ENCODE measurements around the gene TANC1.

DNA sequence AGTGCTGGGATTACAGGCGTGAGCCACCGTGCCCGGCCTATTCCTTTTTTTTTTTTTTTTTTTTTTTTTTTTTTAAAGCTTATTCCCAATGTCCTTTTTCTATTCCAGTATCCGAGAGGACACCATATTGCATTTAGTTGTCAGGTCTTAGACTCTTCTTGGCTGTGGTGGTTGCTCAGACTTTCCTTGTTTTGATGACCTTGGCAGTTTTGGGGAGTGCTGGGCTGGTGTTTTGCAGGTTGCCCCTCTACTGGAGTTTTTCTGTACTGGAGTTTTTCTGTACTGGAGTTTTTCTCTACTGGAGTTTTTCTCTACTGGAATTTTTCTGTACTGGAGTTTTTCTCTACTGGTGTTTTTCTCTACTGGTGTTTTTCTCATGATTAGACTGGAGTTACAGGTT is 149.2 kb downstream of the TANC1 start:
- TF ChIP-seq, protein P1, sequence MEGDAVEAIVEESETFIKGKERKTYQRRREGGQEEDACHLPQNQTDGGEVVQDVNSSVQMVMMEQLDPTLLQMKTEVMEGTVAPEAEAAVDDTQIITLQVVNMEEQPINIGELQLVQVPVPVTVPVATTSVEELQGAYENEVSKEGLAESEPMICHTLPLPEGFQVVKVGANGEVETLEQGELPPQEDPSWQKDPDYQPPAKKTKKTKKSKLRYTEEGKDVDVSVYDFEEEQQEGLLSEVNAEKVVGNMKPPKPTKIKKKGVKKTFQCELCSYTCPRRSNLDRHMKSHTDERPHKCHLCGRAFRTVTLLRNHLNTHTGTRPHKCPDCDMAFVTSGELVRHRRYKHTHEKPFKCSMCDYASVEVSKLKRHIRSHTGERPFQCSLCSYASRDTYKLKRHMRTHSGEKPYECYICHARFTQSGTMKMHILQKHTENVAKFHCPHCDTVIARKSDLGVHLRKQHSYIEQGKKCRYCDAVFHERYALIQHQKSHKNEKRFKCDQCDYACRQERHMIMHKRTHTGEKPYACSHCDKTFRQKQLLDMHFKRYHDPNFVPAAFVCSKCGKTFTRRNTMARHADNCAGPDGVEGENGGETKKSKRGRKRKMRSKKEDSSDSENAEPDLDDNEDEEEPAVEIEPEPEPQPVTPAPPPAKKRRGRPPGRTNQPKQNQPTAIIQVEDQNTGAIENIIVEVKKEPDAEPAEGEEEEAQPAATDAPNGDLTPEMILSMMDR (IDR thresholded peaks at IDR 0.05): no peak
- no peak for TF ChIP-seq POLR2A (IDR thresholded peaks at IDR 0.05)
